ENCODE measurements around the gene CENPE.

CENPE gene

DNA sequence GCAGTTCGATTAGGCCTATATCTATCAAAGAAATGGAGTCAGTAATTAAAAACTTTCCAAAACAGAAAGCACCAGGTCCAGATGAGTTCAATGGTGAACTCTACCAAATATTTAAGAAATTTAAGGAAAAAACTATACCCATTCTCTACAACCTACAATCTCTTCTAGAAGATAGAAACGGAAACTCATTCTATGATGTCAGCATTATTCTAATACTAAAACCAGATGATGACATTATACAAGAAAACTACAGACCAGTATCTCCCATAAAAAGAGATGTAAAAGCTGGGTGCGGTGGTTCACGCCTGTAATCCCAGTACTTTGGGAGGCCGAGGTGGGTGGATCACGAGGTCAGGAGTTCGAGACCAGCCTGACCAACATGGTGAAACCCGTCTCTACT lies 69.0 kb downstream of the CENPE start:
- no peak for DNase-seq

- no peak for DNase-seq
These were observed 72.0 kb downstream of the CENPE start for GRCh38 chr4:103126126-103126525.

DNA sequence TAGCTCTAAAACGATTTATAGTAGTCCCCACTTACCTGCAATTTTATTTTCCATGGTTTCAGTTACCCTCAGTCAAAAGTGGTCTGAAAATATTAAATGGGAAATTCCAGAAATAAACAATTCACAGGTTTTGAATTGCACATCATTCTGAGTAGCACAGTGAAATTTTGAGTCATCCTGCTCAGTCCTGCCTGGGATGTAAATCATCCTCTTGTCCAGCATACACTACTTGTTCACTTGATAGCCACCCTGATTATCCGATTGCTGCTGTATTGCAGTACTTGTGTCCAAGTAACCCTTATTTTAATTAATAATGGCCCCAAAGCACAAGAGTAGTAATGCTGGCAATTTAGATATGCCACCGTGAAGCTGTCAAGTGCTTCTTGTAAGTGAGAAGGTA lies 75.0 kb downstream of the CENPE start:
- no peak for DNase-seq

DNA sequence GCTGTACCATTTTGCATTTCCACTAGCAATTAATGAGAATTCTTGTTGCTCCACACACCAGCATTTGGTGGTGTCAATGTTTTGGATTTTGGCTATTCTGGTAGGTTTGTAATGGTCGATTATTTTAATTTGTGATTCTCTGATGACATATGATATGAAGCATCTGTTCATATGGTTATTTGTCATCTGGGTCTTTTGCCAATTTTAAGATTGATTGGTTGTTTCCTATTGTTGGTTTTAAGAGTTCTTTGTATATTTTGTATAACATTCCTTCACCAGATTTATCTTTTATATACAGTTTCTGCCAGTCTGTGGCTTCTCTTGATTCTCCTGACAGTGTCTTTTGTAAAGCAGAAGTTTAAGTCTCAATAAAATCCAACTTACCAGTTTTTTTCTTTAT lies 80.0 kb downstream of the CENPE start:
- DNase-seq = no peak

DNA sequence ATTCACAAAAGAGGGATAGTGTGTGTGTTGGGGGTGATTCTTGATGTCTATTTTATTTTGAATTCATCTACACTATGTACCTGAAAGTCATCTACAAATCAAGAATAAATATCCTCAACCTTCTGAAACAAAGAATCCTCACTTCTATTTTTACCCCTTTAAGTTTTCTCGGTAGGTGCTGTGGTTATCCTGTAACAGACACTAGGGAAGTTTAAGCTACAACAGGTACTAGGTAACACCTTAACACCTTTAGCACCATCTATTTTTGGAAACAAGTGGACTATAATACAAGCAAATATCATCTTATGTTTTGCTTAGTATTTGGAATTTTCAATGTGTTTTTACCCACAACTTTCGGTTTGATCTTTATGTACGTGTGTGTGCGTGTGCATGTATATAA lies 86.5 kb downstream of the CENPE start:
- DNase-seq = no peak

- DNase-seq = no peak
These were observed 89.6 kb downstream of the CENPE start for GRCh38 chr4:103108542-103108941.

DNA sequence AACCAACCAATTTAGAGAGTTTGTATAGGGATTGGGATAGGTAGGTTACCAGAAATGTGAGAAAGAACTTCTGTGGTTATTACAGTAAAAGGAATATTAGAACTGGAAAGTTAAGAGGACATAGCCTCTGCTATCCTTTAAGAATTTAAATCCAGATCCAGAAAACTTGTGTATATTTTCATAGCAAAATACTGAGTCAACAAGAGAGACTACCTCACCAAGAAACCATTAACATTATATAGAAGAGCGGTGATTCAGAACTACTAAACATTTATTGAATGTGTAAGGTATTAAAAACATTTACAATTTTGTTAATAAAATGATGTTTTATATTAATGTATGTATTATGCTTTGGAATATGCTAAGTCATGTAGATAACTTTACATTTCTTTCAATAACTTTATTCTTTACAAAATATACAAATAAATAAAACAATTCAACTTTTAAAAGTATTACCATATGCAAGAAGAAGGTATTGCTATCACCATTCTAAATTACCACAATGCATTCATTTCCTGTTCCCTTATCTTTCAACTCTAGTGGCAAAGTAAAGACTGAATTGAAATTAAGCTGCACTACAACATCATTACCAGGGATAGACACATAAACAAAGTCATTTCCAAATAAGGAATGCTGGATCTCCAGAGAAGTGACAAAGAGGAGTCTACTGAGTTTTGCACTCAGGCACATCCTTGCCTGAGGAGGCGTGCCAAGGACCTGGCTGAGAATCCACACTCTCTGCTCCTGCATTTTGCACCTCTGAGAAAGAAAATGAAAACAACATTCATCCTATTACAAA lies 92.4 kb downstream of the CENPE start:
- DNase-seq = no peak

GRCh38 chr4:103104886-103105285 lies 93.3 kb downstream of the CENPE start:
- no peak for DNase-seq

DNA sequence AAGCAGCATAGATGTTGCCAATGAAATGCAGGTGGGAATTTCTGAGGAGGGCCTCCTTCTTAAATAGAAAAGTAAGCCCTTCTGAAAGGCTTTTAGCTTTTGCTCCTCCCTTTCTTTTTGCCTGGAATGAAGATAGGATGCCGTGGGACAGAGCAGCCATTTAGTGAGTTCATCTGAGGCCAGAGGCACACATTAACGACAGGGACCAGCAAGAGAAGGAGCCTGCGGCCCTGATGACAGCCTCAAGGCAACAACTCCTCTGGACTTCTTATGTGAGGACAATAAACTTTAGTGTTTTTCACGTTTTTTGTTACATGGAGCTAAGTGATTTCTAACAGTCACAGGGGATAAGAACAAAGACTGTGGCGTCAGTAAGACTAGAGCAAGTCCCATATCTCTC lies 97.5 kb downstream of the CENPE start:
- DNase-seq = no peak

DNA sequence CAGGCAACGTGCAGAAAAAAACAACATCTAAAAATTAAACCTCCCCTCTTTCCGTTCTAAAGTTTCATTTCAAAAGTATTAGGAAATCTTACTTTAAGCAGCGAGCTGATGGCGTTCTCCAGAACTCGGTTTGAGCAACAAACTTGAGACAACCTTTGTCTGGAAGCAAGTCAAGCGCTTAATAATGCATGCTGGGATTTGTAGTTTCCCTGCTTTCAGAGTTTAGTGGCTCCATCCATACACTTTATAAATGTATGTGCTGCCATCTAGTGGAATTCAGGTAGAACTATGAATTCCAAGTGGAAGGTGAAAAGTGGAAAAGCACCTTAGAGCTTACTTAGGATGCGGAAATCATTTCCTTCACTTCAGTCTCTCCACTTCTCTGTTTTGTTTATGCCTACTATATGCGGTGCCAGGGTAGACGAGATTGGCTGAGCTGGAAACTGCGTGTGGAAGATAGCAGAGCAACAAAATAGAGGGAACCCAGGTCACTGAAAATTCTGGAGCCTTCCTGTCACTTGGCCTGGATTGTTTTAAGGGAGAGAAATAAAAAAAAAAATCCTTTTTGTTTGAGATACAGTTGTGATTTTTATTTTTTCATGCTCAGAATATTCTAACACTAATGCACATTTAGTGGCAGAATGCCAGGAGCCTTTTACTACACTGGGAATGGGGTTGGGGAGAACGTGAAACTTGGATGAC lies 98.3 kb downstream of the CENPE start, which contains the start of gene BDH2:
TSS of gene BDH2 (minus strand) at position 144 of the 702 bp plus-strand sequence. CDS start 3,580 bp downstream, outside the sequence.
- no peak for DNase-seq

DNA sequence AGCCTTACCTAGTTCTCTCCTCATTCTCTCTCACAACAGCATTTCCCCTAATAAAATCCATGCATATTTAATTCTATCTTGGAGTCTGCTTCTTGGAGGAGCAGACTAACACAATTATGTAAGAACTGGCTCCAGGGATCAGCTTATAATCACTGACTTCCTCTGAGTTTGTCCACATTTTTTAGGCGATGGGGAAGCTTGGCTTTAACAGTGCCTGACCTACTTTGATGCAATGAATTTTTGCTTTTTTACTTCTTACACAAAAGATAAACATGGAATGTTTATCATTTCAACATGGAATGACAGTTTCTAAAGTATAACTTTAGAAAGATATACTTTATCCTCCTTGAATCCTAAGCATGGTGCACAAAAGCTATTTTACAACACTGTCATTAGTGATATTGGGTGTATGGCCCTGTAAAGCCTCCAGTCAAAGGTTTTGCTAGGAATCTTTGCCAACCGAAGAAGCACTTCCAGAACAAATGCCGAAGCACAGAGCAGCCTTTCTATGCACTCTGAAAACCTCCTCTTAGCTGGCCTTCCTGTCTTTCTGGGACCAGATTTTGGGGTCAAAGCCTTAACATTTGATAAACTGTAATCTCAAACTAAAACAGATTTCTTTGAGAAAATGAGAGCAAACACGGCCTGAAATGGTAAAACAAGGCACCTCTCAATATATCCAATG lies 99.2 kb downstream of the CENPE start:
- no peak for DNase-seq

DNA sequence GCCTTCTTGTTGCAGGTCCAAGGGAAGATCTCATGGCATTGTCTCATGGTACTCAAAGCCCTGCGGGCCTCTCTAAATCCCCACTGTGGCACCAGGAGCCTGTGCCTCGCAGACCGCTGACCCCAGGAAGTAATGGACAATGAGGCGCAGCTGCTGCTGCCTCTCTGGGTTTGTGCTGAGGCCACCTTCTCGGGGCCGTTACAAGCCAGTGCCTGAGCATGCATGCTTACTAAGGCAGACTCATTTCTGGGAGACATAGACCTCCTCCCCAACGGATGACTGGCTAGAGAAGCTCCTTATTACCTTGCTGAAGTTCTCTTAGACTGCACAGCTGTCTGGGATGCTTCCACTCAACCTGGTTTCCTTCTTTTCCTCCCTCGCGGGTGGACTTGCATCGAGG lies 99.8 kb downstream of the CENPE start:
- DNase-seq = no peak

DNA sequence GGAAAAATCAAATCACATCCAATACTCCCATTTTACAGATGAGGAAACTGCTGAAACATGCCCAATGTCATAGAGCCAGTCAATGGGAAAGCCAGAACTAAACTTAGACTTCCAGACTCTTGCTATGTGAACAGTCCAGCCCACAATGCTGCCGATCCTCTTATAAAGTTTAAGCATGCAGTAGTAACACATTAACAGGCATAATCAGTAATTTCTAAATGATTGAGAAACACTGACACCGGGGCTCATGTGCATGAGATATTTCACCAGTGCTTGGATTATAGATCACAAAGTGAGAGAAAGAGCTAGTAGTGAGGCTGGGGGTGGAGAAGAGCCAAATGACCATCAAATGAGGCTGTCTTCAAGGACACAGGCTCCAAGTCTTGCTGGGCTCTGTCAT lies 101.0 kb downstream of the CENPE start:
- DNase-seq = no peak

- no peak for DNase-seq
These were observed 103.1 kb downstream of the CENPE start for GRCh38 chr4:103095080-103095479.

- DNase-seq = no peak
These were observed 105.9 kb downstream of the CENPE start for GRCh38 chr4:103092245-103092644.

GRCh38 chr4:103091601-103092223 lies 106.4 kb downstream of the CENPE start:
- DNase-seq = peak in 1 of 2 experiments; percentile 2

DNA sequence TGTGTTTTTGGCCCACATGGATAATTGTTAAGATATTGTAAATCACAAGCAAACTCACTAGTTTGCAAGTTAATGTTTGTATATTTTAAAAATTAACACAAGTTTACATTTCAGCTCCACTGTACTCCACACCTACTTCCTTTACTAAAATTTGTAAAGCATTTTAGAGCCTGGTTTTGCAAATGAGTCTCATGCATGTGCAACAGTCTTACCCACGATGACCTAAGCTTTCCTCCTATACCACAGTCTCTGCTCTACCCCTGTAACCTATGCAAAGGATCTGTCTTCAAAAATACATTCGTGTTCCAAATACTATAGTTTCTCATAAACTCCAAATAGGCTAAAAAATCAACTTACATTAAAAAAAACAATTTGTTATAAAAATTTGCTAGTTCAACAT lies 108.7 kb downstream of the CENPE start:
- no peak for DNase-seq

DNA sequence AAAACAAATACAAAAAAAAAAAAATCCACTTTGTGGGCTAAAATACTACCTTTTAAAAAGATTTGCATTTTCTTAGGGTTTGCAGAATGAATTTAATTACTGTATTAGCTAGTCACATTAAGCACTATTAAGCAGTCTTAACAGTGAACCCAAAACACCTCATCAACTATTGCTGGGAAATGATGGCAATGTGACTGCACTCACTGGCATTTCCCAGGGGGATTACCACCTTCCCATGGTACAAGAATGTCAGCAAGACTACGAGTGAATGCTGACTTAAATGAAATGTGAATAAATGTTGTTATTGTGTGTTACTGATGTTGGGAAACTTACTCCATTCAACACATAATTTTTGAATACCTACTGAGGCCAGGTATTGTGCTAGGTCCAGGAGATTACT lies 111.6 kb downstream of the CENPE start:
- DNase-seq = no peak

DNA sequence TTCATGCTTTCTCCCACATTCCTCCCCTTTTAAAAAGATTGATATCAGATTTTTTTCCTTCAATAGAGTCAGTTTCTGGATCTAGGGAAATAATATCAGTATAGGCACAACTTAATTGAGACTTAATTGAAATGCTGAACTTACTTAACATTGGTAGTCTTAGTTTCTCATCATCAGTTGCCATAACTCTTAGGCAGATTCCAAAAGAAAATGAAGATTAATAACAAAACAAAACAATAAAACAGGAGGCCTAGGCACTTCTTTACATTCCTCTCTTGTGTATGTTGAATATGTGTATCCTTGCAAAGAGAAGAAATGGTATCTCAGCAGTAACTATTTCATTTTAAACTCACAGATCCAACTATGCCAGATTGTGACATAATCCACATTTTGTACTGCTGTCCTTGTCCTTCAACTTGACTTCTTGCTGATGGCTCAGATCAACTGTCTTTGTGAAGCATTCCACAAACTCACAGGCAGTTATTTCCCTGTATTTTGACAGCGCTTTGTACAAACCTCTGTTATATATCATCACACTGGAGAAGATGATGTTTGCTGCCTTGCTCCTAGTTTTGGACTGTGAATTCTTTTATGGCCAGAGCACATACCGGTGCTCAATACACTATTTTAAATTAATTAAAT lies 112.5 kb downstream of the CENPE start:
- DNase-seq = no peak

DNA sequence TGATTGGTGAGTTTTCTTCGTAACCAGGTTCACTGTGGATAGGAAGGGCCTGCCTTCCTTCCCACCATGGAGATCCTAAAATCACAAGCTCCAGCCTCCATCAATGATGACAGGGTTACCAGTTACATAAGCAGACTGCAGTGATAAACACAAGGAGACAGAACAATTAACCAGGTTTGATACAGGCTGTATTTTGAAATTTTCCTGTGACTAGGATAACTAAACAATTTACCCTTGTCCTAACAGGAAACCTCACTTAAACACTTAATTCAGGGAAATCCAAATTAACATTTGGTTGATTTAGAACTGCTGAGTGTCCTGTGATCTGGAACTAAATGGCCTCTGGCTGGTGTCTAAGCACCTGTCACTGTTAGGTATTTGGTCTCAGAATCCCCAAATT lies 118.5 kb downstream of the CENPE start:
- DNase-seq = no peak

DNA sequence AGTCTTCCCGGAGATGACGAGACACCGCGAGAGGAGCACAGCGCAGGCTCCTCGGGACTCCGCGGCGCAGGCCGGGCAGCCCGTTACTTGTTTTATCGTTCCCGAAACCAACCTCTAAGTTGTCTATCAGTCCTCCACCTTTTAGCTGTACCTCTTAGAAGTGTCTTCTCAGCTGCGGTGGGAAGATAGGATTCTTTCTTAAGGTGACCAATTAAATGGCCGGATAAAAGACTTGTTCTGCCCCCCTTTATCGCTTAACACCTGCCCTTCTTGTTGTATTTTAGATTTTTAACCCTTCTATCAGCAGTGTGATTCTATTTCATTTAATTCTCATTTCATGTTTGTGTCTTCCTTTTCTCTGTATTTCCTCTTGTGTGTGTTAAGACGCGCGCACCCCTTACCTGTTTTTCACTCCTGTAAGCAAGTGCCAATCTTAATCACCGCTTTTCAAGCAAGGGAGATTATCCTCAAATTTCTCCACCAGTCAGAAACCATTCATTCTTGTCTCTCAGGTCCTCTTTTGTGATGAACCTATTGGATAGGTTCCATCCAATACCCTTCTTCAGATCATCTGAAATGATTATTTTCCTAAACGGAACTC lies 121.3 kb downstream of the CENPE start, which contains the start of gene SLC9B2:
TSS of gene SLC9B2 (minus strand) at position 15 of the 601 bp plus-strand sequence. CDS start 9,211 bp downstream, outside the sequence.
- DNase-seq = no peak
